ENCODE measurements around the gene SMTN.

DNA sequence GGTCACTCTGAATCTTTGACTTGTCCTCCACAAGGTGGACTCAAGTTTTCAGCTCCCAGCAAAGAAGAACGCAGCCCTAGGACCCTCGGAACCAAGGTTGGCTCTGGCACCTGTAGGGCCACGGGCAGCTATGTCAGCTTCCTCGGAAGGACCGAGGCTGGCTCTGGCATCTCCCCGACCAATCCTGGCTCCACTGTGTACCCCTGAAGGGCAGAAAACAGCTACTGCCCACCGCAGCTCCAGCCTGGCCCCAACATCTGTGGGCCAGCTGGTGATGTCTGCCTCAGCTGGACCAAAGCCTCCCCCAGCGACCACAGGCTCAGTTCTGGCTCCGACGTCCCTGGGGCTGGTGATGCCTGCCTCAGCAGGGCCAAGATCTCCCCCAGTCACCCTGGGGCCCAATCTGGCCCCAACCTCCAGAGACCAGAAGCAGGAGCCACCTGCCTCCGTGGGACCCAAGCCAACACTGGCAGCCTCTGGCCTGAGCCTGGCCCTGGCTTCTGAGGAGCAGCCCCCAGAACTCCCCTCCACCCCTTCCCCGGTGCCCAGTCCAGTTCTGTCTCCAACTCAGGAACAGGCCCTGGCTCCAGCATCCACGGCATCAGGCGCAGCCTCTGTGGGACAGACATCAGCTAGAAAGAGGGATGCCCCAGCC, 43.8 kb downstream of the SMTN start:
- TF ChIP-seq, protein P1, sequence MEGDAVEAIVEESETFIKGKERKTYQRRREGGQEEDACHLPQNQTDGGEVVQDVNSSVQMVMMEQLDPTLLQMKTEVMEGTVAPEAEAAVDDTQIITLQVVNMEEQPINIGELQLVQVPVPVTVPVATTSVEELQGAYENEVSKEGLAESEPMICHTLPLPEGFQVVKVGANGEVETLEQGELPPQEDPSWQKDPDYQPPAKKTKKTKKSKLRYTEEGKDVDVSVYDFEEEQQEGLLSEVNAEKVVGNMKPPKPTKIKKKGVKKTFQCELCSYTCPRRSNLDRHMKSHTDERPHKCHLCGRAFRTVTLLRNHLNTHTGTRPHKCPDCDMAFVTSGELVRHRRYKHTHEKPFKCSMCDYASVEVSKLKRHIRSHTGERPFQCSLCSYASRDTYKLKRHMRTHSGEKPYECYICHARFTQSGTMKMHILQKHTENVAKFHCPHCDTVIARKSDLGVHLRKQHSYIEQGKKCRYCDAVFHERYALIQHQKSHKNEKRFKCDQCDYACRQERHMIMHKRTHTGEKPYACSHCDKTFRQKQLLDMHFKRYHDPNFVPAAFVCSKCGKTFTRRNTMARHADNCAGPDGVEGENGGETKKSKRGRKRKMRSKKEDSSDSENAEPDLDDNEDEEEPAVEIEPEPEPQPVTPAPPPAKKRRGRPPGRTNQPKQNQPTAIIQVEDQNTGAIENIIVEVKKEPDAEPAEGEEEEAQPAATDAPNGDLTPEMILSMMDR (IDR thresholded peaks at IDR 0.05): no peak
- TF ChIP-seq POLR2A (IDR thresholded peaks at IDR 0.05) (no peak), POLR2AphosphoS5 (IDR thresholded peaks at IDR 0.05) (no peak)
